ENCODE results near the gene LRRC74B.

GRCh38 chr22:21075516-21076138 is 29.9 kb downstream of the LRRC74B start:
- TF ChIP-seq, protein P1, sequence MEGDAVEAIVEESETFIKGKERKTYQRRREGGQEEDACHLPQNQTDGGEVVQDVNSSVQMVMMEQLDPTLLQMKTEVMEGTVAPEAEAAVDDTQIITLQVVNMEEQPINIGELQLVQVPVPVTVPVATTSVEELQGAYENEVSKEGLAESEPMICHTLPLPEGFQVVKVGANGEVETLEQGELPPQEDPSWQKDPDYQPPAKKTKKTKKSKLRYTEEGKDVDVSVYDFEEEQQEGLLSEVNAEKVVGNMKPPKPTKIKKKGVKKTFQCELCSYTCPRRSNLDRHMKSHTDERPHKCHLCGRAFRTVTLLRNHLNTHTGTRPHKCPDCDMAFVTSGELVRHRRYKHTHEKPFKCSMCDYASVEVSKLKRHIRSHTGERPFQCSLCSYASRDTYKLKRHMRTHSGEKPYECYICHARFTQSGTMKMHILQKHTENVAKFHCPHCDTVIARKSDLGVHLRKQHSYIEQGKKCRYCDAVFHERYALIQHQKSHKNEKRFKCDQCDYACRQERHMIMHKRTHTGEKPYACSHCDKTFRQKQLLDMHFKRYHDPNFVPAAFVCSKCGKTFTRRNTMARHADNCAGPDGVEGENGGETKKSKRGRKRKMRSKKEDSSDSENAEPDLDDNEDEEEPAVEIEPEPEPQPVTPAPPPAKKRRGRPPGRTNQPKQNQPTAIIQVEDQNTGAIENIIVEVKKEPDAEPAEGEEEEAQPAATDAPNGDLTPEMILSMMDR (IDR thresholded peaks at IDR 0.05) = no peak
- TF ChIP-seq POLR2A (IDR thresholded peaks at IDR 0.05) = no peak
